ENCODE data around the gene TSPAN3.

TSPAN3 gene

DNA sequence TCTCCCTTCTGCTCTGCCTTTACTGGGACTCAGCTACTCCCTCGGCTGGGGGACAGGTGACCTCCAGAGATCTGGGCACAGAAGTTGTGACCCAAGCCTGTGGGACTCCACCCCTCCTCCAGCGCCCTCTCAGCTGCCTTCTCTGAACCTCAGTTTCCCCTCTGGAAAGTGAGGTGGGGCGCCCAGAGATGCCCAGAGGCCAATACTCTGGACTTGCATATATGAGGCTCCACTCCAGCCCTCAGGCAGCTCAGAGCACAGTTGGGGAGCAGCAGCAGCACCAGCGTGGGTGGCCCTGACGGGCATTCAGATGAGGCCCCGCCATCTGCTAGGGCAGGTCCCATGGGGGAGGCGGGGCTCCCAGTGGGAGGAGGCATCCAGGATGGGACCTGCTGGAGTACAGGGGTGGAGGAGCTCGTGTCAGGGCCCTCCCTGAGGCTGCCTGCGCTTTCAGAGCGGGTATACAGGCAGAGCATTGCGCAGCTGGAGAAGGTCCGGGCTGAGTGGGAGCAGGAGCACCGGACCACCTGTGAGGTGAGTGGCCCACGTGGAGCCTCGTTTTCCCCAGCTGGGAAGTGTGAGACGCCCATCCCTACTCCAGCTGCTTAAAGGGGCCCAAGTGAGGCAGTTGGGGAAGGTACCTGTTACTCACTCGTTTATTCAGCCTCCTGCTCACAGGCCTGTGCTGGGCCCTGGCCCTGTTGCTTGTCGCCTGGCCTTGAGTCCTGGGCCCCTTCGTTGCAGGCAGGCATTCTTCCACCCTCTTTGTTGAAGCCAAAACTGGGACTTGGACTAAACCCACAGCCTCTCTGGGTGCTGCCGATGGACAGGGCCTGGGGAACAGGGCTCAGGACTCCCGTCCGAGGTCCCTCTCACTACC is 40.6 kb downstream of the TSPAN3 start:
- TF ChIP-seq FOXM1 (IDR thresholded peaks at IDR 0.05; ENCODE audit: borderline replicate concordance, low read depth), result no peak
- no peak for TF ChIP-seq YY1 (IDR thresholded peaks at IDR 0.05; ENCODE audit: low read depth)
- no peak for TF ChIP-seq ZBTB7A (IDR thresholded peaks at IDR 0.05; ENCODE audit: low read depth)
- TF ChIP-seq EGR1 (IDR thresholded peaks at IDR 0.05), result peak; percentile 41; the same call in 1 of the 2 replicates
- TF ChIP-seq CREB1 (IDR thresholded peaks at IDR 0.05; ENCODE audit: low read depth), result no peak
- TF ChIP-seq, protein P1, sequence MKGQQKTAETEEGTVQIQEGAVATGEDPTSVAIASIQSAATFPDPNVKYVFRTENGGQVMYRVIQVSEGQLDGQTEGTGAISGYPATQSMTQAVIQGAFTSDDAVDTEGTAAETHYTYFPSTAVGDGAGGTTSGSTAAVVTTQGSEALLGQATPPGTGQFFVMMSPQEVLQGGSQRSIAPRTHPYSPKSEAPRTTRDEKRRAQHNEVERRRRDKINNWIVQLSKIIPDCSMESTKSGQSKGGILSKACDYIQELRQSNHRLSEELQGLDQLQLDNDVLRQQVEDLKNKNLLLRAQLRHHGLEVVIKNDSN (IDR thresholded peaks at IDR 0.05), result no peak
- TF ChIP-seq RAD21 (IDR thresholded peaks at IDR 0.05; ENCODE audit: low read depth), result no peak

DNA sequence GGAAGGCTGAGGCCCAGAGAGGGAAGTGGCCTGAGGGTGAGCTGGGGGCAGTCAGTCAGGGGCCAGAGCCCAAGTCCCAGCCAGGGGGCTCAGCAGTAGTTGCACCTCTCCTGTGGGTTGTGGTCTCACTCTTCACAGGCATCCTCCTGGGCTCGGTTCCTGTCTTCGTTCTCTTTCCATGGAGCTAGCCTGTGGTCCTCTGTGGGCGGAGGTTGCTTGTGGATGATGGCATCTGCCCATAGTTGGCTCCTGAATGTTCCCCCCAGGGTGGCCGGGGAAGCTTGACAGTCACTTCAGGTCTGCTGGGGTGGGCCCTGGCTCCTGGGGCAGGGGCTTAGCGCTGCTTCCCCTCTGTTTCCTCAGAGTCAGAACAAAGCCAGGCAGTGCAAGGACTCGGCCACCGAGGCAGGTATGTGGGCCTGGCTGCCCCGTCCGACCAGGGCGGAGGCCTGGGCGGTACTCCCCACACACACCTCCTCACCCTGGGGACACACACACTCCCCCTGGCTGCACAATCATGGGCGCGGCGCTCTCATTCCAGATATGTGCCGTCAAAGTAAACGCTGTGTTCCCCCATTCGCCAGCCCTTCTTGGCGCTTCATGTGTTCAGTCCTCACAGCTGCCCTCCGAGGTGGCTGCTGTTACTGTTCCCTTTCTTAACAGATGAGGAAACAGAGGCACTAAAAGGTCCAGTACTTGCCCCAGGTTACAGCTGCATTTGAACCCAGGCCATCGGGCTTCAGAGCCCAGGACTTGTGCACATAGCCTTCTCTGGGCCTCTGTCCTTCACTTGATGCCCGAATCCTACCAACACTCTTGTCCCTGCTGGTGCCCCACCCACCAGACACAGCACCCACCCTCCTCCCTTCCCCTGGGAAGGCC is 41.5 kb downstream of the TSPAN3 start:
- no peak for TF ChIP-seq YY1 (IDR thresholded peaks at IDR 0.05; ENCODE audit: low read depth)
- TF ChIP-seq EGR1 (IDR thresholded peaks at IDR 0.05), result no peak
- TF ChIP-seq, protein P2, sequence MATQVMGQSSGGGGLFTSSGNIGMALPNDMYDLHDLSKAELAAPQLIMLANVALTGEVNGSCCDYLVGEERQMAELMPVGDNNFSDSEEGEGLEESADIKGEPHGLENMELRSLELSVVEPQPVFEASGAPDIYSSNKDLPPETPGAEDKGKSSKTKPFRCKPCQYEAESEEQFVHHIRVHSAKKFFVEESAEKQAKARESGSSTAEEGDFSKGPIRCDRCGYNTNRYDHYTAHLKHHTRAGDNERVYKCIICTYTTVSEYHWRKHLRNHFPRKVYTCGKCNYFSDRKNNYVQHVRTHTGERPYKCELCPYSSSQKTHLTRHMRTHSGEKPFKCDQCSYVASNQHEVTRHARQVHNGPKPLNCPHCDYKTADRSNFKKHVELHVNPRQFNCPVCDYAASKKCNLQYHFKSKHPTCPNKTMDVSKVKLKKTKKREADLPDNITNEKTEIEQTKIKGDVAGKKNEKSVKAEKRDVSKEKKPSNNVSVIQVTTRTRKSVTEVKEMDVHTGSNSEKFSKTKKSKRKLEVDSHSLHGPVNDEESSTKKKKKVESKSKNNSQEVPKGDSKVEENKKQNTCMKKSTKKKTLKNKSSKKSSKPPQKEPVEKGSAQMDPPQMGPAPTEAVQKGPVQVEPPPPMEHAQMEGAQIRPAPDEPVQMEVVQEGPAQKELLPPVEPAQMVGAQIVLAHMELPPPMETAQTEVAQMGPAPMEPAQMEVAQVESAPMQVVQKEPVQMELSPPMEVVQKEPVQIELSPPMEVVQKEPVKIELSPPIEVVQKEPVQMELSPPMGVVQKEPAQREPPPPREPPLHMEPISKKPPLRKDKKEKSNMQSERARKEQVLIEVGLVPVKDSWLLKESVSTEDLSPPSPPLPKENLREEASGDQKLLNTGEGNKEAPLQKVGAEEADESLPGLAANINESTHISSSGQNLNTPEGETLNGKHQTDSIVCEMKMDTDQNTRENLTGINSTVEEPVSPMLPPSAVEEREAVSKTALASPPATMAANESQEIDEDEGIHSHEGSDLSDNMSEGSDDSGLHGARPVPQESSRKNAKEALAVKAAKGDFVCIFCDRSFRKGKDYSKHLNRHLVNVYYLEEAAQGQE (IDR thresholded peaks at IDR 0.05; ENCODE audit: low read depth), result no peak
- TF ChIP-seq TEAD4 (IDR thresholded peaks at IDR 0.05), result no peak
- no peak for TF ChIP-seq NFIC (IDR thresholded peaks at IDR 0.05)
- no peak for TF ChIP-seq CEBPB (IDR thresholded peaks at IDR 0.05)
- TF ChIP-seq, protein P1 (IDR thresholded peaks at IDR 0.05), result no peak
- TF ChIP-seq ZBTB7A (IDR thresholded peaks at IDR 0.05; ENCODE audit: low read depth), result no peak
- TF ChIP-seq FOXM1 (IDR thresholded peaks at IDR 0.05; ENCODE audit: borderline replicate concordance, low read depth), result no peak
- TF ChIP-seq, protein P3, sequence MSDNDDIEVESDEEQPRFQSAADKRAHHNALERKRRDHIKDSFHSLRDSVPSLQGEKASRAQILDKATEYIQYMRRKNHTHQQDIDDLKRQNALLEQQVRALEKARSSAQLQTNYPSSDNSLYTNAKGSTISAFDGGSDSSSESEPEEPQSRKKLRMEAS (IDR thresholded peaks at IDR 0.05), result no peak
- no peak for TF ChIP-seq RAD21 (IDR thresholded peaks at IDR 0.05; ENCODE audit: low read depth)
- no peak for TF ChIP-seq EP300 (IDR thresholded peaks at IDR 0.05; ENCODE audit: borderline replicate concordance)
- no peak for TF ChIP-seq TCF12 (IDR thresholded peaks at IDR 0.05; ENCODE audit: low read depth)
- TF ChIP-seq CREB1 (IDR thresholded peaks at IDR 0.05; ENCODE audit: low read depth), result no peak
- TF ChIP-seq TAF1 (IDR thresholded peaks at IDR 0.05; ENCODE audit: low read depth), result no peak

DNA sequence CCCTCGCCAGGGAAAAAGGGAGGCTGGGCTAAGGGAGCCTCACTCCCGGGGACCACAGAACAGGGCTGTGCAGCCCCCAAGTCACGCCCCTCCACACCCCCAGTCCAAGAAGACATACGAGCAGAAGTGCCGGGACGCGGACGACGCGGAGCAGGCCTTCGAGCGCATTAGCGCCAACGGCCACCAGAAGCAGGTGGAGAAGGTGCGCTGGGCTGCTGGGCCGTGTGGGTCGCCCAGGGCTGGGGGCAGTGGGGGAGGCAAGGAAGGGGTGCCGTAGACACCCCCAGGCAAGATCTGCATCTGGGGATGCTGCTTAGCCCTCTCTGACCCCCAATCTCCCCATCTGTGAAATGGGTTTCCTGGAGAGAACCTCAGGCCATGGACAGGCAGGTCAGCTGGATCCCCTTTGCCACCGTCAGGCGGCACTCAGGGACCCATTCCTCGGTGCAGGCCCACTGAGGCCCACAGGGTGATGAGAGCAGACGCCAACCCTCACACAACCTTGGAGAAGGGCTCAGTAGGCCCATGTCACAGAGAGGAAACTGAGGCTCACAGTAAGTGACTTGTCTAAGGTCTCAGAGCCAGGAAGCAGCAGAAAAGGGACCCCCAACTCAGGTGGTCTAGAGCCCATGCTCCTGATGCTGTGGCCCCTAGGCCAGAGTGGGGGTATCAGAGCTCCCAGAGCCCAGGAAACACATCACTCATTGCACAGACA is 42.3 kb downstream of the TSPAN3 start:
- TF ChIP-seq, protein P1 (IDR thresholded peaks at IDR 0.05), result no peak
- TF ChIP-seq, protein P2 (IDR thresholded peaks at IDR 0.05; ENCODE audit: low read depth), result no peak
- TF ChIP-seq RAD21 (IDR thresholded peaks at IDR 0.05; ENCODE audit: low read depth), result no peak
- TF ChIP-seq CREB1 (IDR thresholded peaks at IDR 0.05; ENCODE audit: low read depth), result no peak
- TF ChIP-seq CEBPB (IDR thresholded peaks at IDR 0.05), result no peak
- TF ChIP-seq TEAD4 (IDR thresholded peaks at IDR 0.05), result no peak
- TF ChIP-seq EP300 (IDR thresholded peaks at IDR 0.05; ENCODE audit: borderline replicate concordance), result no peak

DNA sequence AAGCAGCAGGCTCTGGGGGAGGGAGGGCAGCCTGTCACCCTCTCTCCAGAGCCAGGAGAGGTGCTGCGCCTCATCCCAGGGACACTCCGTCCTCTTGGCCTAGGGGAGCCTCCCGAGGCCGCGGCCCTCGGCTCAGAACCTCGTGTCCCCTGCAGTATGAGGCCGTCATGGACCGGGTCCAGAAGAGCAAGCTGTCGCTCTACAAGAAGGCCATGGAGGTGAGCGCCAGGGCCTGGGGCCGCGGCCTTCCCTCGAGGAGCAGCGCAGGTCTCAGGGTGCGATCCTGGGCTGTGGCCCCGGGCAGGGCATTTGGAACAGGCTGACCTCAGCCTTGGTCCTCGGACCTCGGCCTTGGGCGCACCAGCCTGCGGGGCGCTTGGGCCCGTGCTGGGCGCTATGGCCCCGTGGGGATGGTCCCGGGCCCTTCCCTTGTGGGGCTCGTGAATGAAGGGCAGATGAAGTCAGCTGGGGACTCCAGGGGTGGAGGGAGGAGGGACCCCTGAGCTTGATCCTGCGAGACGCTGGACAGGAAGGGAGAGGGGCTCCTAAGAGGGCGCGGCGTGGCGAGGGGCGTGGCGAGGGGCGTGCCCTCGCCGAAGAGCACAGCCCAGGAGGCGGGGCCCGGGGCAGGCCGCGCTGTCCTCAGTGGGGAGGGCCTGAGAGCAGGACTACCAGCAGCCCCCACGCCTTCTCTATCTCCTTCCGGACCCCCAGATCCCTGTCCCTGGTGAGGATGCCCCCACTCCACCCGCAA is 43.0 kb downstream of the TSPAN3 start:
- TF ChIP-seq TAF1 (IDR thresholded peaks at IDR 0.05; ENCODE audit: low read depth) (no peak), RAD21 (IDR thresholded peaks at IDR 0.05; ENCODE audit: low read depth) (no peak), ZBTB7A (IDR thresholded peaks at IDR 0.05; ENCODE audit: low read depth) (no peak), EP300 (IDR thresholded peaks at IDR 0.05; ENCODE audit: borderline replicate concordance) (no peak), FOXM1 (IDR thresholded peaks at IDR 0.05; ENCODE audit: borderline replicate concordance, low read depth) (no peak), TCF12 (IDR thresholded peaks at IDR 0.05; ENCODE audit: low read depth) (no peak), EGR1 (IDR thresholded peaks at IDR 0.05) (no peak), TEAD4 (IDR thresholded peaks at IDR 0.05) (no peak), YY1 (IDR thresholded peaks at IDR 0.05; ENCODE audit: low read depth) (no peak), NFIC (IDR thresholded peaks at IDR 0.05) (no peak), CEBPB (IDR thresholded peaks at IDR 0.05) (no peak), CREB1 (IDR thresholded peaks at IDR 0.05; ENCODE audit: low read depth) (no peak)
- TF ChIP-seq, protein P1 (IDR thresholded peaks at IDR 0.05), result no peak
- TF ChIP-seq, protein P3 (IDR thresholded peaks at IDR 0.05), result no peak
- TF ChIP-seq, protein P2 (IDR thresholded peaks at IDR 0.05; ENCODE audit: low read depth), result no peak
